GM18507 (cell line): ENCODE measurements around the gene AGPAT4.
"Not testable (repeated sequence)": the region's sequence is repeated elsewhere in the genome, so short reads cannot be mapped to it uniquely, and the experiment has no call there.

Experiments
- DNase-seq: peaks from one replicate; pipeline ENCODE4 v3.0.0; 2011; ENCODE audit warnings: low read depth; ENCODE audit not compliant: insufficient read length; ENCODE audit errors: extremely low spot score
- FAIRE-seq: peaks from 2 replicates; lab custom pipeline; 2011; peaks lifted over from hg19 to GRCh38; lab: Jason Lieb, UNC

Gene AGPAT4

DNA sequence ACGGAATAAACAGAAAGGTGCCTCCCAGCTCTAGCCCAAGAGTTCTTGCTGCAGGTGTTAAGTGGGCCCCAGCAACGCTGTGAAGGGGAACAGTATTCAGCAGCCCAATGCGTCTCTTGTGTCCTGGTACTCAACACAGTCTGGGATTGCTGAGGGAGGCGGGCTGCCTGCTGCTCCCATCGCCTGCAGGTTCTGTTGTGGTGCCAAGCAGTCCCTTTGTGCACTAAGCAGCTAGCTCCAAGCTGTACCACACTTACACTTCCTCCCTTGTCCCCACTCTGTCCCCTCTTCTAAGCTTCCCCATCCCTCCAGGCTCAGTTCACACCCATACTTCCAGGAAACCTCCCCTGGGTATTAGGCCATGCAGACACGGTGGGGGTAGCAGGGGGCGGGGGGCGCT lies 92.7 kb downstream of the AGPAT4 start:
- FAIRE-seq (no peak), DNase-seq (no peak)

GRCh38 chr6:161178155-161178554 lies 95.7 kb downstream of the AGPAT4 start:
- DNase-seq, FAIRE-seq: not testable (repeated sequence)

DNA sequence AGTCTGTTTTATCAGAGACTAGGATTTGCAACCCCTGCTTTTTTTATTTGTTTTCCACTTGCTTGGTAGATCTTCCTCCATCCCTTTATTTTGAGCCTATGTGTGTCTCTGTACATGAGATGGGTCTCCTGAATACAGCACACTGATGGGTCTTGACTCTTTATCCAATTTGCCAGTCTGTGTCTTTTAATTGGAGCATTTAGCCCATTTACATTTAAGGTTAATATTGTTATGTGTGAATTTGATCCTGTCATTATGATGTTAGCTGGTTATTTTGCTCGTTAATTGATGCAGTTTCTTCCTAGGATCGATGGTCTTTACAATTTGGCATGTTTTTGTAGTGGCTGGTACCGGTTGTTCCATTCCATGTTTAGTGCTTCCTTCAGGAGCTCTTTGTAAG lies 97.4 kb downstream of the AGPAT4 start:
- DNase-seq, FAIRE-seq: not testable (repeated sequence)

DNA sequence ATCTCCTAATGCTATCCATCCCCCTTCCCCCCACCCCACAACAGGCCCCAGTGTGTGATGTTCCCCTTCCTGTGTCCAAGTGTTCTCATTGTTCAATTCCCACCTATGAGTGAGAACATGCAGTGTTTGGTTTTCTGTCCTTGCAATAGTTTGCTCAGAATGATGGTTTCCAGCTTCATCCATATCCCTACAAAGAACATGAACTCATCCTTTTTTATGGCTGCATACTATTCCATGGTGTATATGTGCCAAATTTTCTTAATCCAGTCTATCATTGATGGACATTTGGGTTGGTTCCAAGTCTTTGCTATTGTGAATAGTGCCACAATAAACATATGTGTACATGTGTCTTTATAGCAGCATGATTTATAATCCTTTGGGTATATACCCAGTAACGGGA lies 101.1 kb downstream of the AGPAT4 start:
- FAIRE-seq, DNase-seq: not testable (repeated sequence)

- FAIRE-seq (no peak), DNase-seq (no peak)
These were observed 102.7 kb downstream of the AGPAT4 start for GRCh38 chr6:161171207-161171606.

DNA sequence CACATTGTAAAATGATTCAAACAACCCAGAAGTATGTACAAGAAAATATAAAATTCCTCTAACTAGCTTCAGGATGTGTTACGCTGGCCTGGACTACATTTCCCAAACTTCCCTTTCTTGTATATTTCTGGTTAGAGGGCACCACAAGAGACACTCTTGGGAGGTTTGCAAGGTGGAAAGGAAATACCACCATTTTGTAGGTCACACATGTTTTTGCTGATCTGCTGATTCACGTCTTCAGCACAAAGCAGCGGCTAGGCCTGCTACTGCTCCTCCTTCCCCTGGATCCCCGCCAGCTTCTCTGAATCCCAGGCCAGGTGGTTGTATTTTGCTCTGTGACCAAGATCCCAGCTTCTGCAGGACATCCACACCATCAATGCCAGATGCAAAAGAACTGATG lies 104.2 kb downstream of the AGPAT4 start:
- no peak for FAIRE-seq
- no peak for DNase-seq

- DNase-seq (no peak), FAIRE-seq (no peak)
These were observed 104.8 kb downstream of the AGPAT4 start for GRCh38 chr6:161169035-161169434.

DNA sequence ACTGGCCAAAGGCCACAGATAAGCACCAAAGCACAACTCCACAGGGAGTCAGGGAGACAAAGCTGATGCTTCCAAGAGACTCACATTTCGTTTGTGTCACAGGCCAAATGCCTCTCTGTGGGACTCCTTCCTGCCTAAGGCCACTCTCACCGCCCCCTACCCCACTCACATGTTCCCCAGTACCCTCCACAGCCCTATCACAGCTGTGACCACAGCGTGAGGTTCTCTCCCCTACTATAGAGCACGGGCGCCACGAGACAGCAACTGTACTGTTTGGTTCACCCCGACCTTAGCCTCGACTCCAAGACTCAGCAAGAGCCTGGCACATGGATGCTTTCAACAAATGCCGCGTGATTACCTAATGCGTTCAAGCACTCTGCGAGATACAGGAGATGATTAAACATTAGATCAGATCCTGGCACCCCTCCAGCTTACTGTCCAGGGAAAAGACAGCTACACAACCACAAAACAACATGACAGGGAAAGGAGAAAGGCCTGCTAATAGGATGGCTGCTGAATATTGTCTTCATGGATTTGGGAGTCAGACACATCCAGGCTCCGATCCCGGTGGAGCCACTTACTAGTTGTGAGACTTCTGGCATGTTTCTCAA lies 105.5 kb downstream of the AGPAT4 start:
- DNase-seq, result no peak
- no peak for FAIRE-seq

DNA sequence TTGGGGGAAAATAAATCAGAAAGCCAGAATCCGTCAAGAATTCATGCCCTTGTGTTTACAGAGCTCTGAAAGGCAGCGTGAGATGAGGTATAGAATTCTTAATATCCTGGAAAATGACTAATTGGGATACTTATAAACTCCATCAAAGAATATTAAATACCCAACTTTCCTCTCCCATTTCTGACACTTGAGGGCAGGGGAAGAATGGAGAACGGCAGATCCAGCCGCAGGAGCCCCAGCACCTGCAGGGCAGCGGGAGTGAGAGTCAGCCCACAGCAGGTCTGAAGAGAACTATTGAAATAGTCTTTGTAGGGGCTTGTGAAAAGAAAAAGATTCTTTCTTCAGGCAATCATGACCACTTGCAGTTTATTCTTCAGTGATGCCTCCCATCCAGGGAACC lies 107.2 kb downstream of the AGPAT4 start:
- DNase-seq (no peak), FAIRE-seq (no peak)

DNA sequence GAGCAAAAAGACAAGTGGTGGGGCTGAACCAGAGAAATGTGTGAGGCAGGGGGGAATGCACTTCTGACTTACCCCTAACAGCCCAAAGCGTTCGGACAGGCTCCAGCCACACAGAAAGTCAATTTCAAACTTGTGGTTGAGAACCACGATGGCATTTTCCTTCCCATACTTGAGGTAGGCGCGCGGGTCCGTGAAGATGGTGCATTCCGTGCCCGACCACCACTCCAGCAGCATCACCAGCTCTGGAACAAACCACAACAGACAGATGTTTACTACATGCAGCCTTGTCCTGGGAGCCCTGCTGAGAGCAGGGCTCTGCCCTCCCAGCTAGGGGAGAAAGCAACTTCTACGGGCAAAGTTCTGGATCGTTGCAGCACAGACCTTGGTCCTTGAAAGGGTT lies 107.7 kb downstream of the AGPAT4 start:
- no peak for FAIRE-seq
- DNase-seq, result no peak

DNA sequence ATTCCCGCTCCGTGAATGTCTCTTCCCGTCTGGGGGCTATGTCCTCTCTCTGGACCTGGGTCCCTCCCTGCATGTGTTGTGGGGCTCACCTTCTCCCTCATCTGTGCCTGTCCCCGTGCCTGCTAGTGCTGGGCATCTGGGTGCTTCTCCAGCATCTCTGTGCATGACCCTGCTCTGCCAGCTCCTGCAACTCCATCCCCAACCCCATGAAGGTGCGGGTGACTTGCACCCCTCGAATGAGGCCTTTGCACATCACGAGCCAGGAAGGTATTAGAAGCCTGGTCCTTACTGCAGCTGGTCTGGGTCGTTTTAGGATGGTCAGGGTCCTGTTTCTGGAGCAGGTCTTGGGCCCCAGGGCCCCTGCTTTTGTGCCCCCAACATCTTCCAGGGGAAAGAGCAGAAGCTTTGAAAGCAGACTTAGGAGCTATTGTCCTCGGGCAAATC lies 109.7 kb downstream of the AGPAT4 start:
- DNase-seq (no peak), FAIRE-seq (no peak)

- FAIRE-seq (no peak), DNase-seq (no peak)
These were observed 110.2 kb downstream of the AGPAT4 start for GRCh38 chr6:161163466-161164181.

DNA sequence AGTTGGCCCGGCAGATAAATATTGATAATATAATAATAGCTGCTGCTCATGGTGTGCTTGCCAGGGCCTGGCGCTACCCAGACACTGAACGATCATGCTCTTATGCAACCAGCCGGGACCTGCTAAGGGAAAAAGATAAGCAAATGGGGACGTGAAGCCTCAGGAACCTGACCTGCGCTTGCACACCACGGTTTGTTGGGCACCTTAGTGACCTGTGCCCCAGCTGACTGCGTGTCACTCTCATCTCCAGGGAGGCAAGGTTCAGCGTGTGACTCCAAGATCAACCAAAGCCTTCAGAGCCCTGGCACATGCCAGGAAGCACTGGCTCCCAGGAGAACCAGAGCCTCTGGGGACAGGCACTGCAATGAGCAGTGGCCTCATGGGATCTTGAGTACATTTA lies 111.1 kb downstream of the AGPAT4 start:
- DNase-seq (no peak), FAIRE-seq (no peak)

DNA sequence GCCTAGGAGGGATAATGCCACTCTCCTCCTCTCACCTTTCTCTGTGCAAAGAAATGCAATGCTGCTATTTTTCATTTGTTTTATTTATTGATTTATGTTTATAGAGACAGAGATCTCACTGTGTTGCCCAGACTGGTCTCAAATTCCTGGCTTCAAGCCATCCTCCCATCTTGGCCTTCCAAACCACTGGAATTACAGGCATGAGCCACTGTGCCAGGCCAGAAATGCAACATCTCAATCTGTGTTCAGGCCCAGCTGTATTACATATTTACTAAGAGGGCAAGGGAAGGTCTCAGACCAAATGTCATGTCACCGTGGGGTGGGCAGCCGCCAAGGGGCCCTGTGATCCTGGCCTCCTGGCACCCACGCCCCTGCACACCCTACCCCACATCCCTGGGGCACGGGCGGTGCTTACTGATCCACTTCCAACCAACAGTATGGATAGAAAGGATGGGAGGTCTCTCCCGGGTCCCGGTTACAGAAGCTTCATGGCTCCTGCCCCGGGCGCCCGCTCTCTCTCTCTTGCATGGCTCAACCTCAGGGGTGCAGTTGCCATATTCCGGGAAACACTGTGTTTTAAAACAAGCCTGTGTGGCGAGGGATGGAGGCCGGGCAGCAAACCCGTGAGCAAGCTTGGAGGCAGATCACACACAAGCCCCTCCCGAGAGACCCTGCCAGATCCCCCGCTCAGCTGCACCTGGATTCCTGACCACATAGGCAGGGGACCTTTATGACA lies 111.8 kb downstream of the AGPAT4 start:
- no peak for DNase-seq

DNA sequence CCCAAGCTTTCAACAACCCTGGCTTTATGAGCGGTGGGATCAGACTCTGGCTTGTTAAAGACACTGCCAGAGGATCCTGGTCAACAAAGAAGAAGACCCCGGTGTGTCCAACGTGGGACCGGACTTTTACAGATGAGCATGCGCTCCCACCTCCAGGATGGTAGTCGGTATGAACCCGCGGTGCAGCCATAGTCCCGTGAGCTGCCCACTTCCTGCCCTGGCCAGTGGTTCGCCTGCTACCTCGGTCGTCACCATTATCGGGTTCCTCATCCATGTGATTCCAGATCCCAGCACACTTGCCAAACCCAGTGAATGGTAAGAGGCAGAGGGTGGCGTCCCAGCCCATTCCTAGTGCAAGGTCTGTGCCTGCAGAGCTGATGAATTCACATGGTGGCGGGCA lies 112.7 kb downstream of the AGPAT4 start:
- FAIRE-seq, result no peak

More for the DNA sequence above, 111.8 kb downstream of the AGPAT4 start:
- no peak for FAIRE-seq

DNA sequence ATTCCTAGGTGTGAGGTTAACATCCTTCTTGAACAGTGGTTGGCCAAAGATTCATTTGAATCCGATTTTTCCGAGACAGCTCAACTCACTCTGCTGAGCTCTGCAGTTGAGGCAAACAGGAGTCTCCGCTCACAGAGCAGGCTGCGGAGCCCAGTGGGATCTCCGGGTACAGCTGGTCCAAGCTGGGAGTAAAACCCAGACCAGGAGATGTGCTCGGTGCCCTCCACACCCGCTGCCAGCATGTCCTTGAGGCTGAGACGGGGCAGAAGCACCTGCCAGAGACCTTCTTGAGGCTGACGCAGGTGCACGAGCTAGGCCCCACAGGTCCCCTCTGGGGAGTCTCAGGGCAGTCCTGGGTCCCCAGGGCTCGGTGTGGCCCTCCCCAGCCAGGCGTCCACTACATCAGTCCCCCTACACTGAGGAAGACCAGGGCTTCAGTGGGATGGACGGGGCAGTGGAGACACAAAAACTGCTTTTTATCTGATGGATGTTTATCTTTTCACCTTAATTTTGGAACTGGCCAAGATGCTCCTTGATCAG lies 119.0 kb downstream of the AGPAT4 start:
- DNase-seq (no peak), FAIRE-seq (no peak)

More for the DNA sequence above, 112.7 kb downstream of the AGPAT4 start:
- DNase-seq, result no peak

DNA sequence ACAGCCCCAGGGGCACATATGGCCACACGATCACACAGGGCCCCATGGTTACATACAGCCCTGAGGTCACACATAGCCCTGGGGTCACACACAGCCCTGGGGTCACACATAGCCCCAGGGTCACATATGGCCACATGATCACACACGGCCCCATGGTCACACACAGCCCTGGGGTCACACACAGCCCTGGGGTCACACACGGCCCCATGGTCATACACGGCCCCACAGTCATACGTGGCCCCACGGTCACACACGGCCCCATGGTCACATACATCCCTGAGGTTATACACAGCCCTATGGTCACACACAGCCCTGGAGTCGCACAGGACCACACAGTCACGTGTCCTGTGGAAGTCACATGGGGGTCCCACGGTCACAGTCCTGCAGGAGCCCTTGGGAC lies 120.1 kb downstream of the AGPAT4 start:
- DNase-seq, result no peak
- FAIRE-seq, result no peak

DNA sequence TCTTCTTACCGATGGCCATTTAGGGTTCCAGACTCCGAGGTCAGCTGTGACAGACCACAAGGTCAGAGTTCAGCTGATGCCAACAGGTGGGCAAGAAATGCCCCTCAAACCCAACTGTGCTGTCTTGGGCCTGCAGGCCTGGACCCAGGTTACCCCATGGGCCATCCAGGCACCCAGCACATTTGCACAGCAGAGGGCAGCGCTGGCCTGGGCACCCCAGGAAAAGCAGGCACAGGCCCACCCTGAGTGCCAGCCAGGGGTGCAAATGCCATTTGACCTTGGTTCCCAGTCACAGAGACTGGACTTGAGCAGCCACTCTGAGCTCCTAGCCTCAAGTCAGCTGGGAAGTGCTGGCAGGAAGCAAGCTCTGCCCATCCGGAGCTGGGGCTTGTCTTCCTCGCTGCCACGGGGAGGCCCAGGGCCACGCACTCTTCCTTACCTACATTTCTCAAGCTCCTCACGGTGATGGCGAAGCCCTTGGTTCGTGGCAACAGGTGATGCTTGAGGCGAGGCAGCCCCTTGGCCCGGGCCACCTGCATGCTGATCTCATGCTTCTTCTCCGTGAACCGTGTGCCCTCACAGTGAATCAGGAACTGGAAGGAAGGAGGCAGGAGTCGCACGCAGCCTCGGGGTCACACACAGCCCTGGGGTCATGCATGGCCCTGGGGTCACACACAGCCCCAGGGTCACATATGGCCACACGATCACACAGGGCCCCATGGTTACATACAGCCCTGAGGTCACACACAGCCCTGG lies 120.8 kb downstream of the AGPAT4 start:
- FAIRE-seq, result no peak
- no peak for DNase-seq

- FAIRE-seq (no peak), DNase-seq (no peak)
These were observed 121.4 kb downstream of the AGPAT4 start for GRCh38 chr6:161152527-161152862.
